Activated CD4-positive, alpha-beta T cell treated with anti-CD3 and anti-CD28 coated beads, Interleukin-2, amount 50 U/mL, for 48 hours (primary cell): ENCODE data around the gene RPP40.
"Not testable (repeated sequence)": the region's sequence is repeated elsewhere in the genome, so short reads cannot be mapped to it uniquely, and the experiment has no call there.

Experiments
- DNase-seq, 2 experiments: peaks; one replicate each; pipeline ENCODE4 v3.0.0-alpha.2; 2020

Gene RPP40

GRCh38 chr6:5014072-5014561 is 10.3 kb upstream of the RPP40 start:
- no peak for DNase-seq

- DNase-seq = no peak
Observed at GRCh38 chr6:5012519-5012918, 8.7 kb upstream of the RPP40 start.

GRCh38 chr6:5011346-5011745 is 7.5 kb upstream of the RPP40 start:
- no peak for DNase-seq

- no peak for DNase-seq
Observed at GRCh38 chr6:5007531-5007930, 3.7 kb upstream of the RPP40 start.

GRCh38 chr6:5006222-5006621 is 2.4 kb upstream of the RPP40 start:
- DNase-seq = no peak

- DNase-seq = not testable (repeated sequence)
Observed at GRCh38 chr6:5005038-5005433, 1.2 kb upstream of the RPP40 start.

- no peak for DNase-seq
Observed at GRCh38 chr6:5004373-5005037, 668 bp upstream of the RPP40 start.

- DNase-seq = no peak
Observed at GRCh38 chr6:4999586-4999985, 4.3 kb downstream of the RPP40 start.

- DNase-seq = no peak
Observed at GRCh38 chr6:4997862-4998261, 6.0 kb downstream of the RPP40 start.

- no peak for DNase-seq
Observed at GRCh38 chr6:4994741-4995140, 9.1 kb downstream of the RPP40 start.

- DNase-seq = no peak
Observed at GRCh38 chr6:4987432-4987831, 16.4 kb downstream of the RPP40 start.

- DNase-seq = no peak
Observed at GRCh38 chr6:4986999-4987398, 16.8 kb downstream of the RPP40 start.

GRCh38 chr6:4983322-4983721 is 20.5 kb downstream of the RPP40 start:
- DNase-seq = no peak

- no peak for DNase-seq
Observed at GRCh38 chr6:4981761-4982160, 22.1 kb downstream of the RPP40 start.

- DNase-seq = no peak
Observed at GRCh38 chr6:4979426-4979825, 24.4 kb downstream of the RPP40 start.

- no peak for DNase-seq
Observed at GRCh38 chr6:4977468-4977867, 26.4 kb downstream of the RPP40 start.

- DNase-seq = no peak
Observed at GRCh38 chr6:4975506-4975905, 28.3 kb downstream of the RPP40 start.

GRCh38 chr6:4974962-4975361 is 28.9 kb downstream of the RPP40 start:
- no peak for DNase-seq

- DNase-seq = no peak
Observed at GRCh38 chr6:4973982-4974745, 29.7 kb downstream of the RPP40 start.

- no peak for DNase-seq
Observed at GRCh38 chr6:4973415-4973814, 30.4 kb downstream of the RPP40 start.

- no peak for DNase-seq
Observed at GRCh38 chr6:4972438-4972837, 31.4 kb downstream of the RPP40 start.

- DNase-seq = no peak
Observed at GRCh38 chr6:4971851-4972250, 32.0 kb downstream of the RPP40 start.

GRCh38 chr6:4970739-4971395 is 33.0 kb downstream of the RPP40 start:
- no peak for DNase-seq
